Naive B cell (primary cell): ENCODE measurements around the gene LRRC32. TPM values are rescaled to one million over a fixed set of nuclear protein-coding genes. Genes with fewer than 3 reads are reported as not detected.
A peak's percentile ranks its signal among the peaks of the same experiment; 100 is the strongest.
"Not testable (repeated sequence)": the region's sequence is repeated elsewhere in the genome, so short reads cannot be mapped to it uniquely, and the experiment has no call there.

Source experiments
- ATAC-seq, 2 donors: fragments of 150-1000 bp; cut with Tn5 transposase; 2 replicates each; pipeline ENCODE4 v1.10.0; 2021; ENCODE audit warnings: low read depth in 2 of 2, mild to moderate bottlenecking in 2 of 2, moderate library complexity in 2 of 2
- DNase-seq: peaks from one replicate; pipeline ENCODE4 v3.0.0; 2022
- H3K27ac Mint-ChIP-seq, 6 donors: one replicate each; pipeline ENCODE4 v1.8.0; 2020 to 2022; ENCODE audit warnings: mild to moderate bottlenecking in 6 of 6, mixed read lengths in 6 of 6, moderate library complexity in 5 of 6, inconsistent platforms in 2 of 6
- H3K27me3 Mint-ChIP-seq, 3 donors: one replicate each; pipeline ENCODE4 v1.8.0; 2021 to 2022; ENCODE audit warnings: mixed read lengths in 3 of 3, mild to moderate bottlenecking in 1 of 3
- H3K36me3 Mint-ChIP-seq, 2 donors: one replicate each; pipeline ENCODE4 v1.8.0; 2020 to 2022; ENCODE audit warnings: mixed read lengths in 2 of 2, inconsistent platforms in 1 of 2, mild to moderate bottlenecking in 1 of 2
- H3K4me1 Mint-ChIP-seq, 3 donors: one replicate each; pipeline ENCODE4 v1.8.0; 2020 to 2022; ENCODE audit warnings: mixed read lengths in 3 of 3, inconsistent platforms in 1 of 3, mild to moderate bottlenecking in 1 of 3, moderate library complexity in 1 of 3
- H3K4me3 Mint-ChIP-seq, 8 donors: one replicate each; pipeline ENCODE4 v1.8.0; 2020 to 2022; ENCODE audit warnings: mild to moderate bottlenecking in 8 of 8, mixed read lengths in 8 of 8, moderate library complexity in 8 of 8, inconsistent platforms in 2 of 8
- H3K9me3 Mint-ChIP-seq, 7 donors: one replicate each; pipeline ENCODE4 v1.8.0; 2020 to 2022; ENCODE audit warnings: mixed read lengths in 7 of 7, mild to moderate bottlenecking in 5 of 7, inconsistent platforms in 2 of 7, moderate library complexity in 1 of 7
- polyA plus RNA-seq, 6 donors: library from polyadenylated mRNA; unstranded; fragments of 300-500 nt; fragmentation: Illumina TruSeq; gene quantifications; one replicate each; pipeline ENCODE4 v1.2.3, GENCODE V29; 2021; ENCODE audit warnings: low read depth in 6 of 6

Gene LRRC32
- polyA plus RNA-seq, 6 donors from 2014 or later = 0.13 to 1.9 TPM; not detected in 4

- Mint-ChIP-seq H3K9me3 (peaks cover 1 to 17% (median 14%) of the 10 kb centered on the region in 7 donors), H3K4me3 (peak overlapping the region in 1 of 8 donors; percentile 56), H3K4me1 (peaks cover 40 to 57% (median 44%) of the 10 kb centered on the region in 3 donors), H3K36me3 (peaks cover 6 to 16% of the 10 kb centered on the region in 2 donors), H3K27ac (peak overlapping the region in 5 of 6 donors; percentile 1 to 90 (median 70)), H3K27me3 (peaks cover 23 to 55% (median 52%) of the 10 kb centered on the region in 3 donors)
- no peak for DNase-seq
- no peak for ATAC-seq
Observed at GRCh38 chr11:76622493-76623094, 48.0 kb downstream of the LRRC32 start.

DNA sequence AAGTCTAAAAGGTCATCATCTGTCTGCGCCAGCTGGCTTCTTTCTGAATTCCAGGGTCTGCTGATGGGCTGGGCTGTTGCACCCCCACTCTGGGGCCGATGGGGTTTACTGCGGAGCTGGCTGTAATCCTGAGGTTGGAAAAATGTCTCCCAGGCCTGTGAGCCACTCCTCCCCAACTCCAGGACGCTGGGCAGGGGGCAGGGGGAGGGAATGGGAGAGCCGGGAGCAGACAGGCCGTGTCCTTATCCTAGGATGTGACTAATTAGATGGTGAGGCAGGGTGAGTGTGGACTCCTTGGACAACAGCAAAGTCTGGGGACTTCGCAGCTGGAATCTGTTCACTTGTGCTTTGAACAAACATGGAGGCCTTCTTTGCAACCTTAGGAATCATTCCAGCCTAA is 48.7 kb downstream of the LRRC32 start:
- H3K9me3 Mint-ChIP-seq = peaks cover 1 to 17% (median 14%) of the 10 kb centered on the region in 7 donors
- H3K27me3 Mint-ChIP-seq = peaks cover 28 to 61% (median 59%) of the 10 kb centered on the region in 3 donors
- ATAC-seq = no peak
- H3K4me1 Mint-ChIP-seq = peaks cover 32 to 50% (median 38%) of the 10 kb centered on the region in 3 donors
- no peak for DNase-seq
- H3K4me3 Mint-ChIP-seq = no peak overlapping the region
- peaks cover 6 to 16% of the 10 kb centered on the region in 2 donors for H3K36me3 Mint-ChIP-seq
- peak overlapping the region in 2 of 6 donors; percentile 60 to 78 for H3K27ac Mint-ChIP-seq

GRCh38 chr11:76621466-76621865 is 49.1 kb downstream of the LRRC32 start:
- H3K27ac Mint-ChIP-seq = peak overlapping the region in 1 of 6 donors; percentile 26
- no peak overlapping the region for H3K4me3 Mint-ChIP-seq
- no peak for DNase-seq
- H3K4me1 Mint-ChIP-seq = peaks cover 28 to 50% (median 37%) of the 10 kb centered on the region in 3 donors
- H3K36me3 Mint-ChIP-seq = peaks cover 6 to 16% of the 10 kb centered on the region in 2 donors
- ATAC-seq = no peak
- H3K27me3 Mint-ChIP-seq = peaks cover 31 to 65% (median 63%) of the 10 kb centered on the region in 3 donors
- H3K9me3 Mint-ChIP-seq = peaks cover 1 to 17% (median 14%) of the 10 kb centered on the region in 7 donors

DNA sequence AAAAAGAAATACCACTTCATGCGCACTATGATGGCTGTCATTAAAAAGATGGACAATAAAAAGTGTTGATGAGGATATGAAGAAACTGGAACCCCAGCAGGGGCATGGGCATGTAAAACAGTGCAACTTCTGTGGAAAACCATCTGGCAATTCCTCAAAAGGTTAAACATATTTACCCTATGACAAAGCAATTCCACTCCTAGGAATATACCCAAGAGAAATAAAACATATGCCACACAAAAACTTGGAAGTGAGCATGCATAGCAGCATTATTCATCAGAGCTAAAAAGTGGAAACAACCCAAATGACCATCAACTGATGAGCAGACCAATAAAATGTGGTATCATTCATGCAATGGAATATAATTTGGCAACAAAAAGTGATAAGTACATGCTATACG is 50.1 kb downstream of the LRRC32 start:
- H3K4me1 Mint-ChIP-seq = peaks cover 18 to 46% (median 29%) of the 10 kb centered on the region in 3 donors
- peaks cover 1 to 14% (median 10%) of the 10 kb centered on the region in 7 donors for H3K9me3 Mint-ChIP-seq
- peaks cover 36 to 72% (median 69%) of the 10 kb centered on the region in 3 donors for H3K27me3 Mint-ChIP-seq
- ATAC-seq (no peak), DNase-seq (no peak)
- H3K4me3 Mint-ChIP-seq = no peak overlapping the region
- H3K36me3 Mint-ChIP-seq = peaks cover 3 to 12% of the 10 kb centered on the region in 2 donors
- peak overlapping the region in 1 of 6 donors; percentile 88 for H3K27ac Mint-ChIP-seq

DNA sequence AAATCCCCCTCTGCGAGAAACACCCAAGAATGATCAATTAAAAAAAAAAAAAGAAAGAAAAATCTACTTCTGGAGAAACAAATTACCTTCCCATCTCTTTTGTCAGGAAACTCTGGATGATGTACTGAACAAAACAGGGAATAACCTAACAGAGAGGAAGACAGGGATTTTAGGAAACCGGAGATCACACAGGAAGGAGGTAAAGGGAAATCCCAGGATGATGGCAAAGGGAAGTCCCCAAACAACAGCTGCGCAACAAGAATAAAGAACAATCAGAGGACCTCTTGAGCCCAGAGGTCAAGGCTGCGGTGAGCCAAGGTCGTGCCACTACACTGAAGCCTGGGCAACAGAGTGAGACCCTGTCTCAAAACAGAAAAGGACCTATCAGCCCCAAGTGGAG is 50.7 kb downstream of the LRRC32 start:
- DNase-seq, H3K36me3 Mint-ChIP-seq, ATAC-seq, H3K4me3 Mint-ChIP-seq, H3K27ac Mint-ChIP-seq: not testable (repeated sequence)
- H3K9me3 Mint-ChIP-seq = peaks cover 1 to 10% (median 8%) of the 10 kb centered on the region in 7 donors
- H3K4me1 Mint-ChIP-seq = peaks cover 15 to 41% (median 28%) of the 10 kb centered on the region in 3 donors
- peaks cover 33 to 71% (median 67%) of the 10 kb centered on the region in 3 donors for H3K27me3 Mint-ChIP-seq

GRCh38 chr11:76617553-76618265 is 52.8 kb downstream of the LRRC32 start:
- peaks cover 0 to 8% of the 10 kb centered on the region in 2 donors for H3K36me3 Mint-ChIP-seq
- no peak for ATAC-seq

DNA sequence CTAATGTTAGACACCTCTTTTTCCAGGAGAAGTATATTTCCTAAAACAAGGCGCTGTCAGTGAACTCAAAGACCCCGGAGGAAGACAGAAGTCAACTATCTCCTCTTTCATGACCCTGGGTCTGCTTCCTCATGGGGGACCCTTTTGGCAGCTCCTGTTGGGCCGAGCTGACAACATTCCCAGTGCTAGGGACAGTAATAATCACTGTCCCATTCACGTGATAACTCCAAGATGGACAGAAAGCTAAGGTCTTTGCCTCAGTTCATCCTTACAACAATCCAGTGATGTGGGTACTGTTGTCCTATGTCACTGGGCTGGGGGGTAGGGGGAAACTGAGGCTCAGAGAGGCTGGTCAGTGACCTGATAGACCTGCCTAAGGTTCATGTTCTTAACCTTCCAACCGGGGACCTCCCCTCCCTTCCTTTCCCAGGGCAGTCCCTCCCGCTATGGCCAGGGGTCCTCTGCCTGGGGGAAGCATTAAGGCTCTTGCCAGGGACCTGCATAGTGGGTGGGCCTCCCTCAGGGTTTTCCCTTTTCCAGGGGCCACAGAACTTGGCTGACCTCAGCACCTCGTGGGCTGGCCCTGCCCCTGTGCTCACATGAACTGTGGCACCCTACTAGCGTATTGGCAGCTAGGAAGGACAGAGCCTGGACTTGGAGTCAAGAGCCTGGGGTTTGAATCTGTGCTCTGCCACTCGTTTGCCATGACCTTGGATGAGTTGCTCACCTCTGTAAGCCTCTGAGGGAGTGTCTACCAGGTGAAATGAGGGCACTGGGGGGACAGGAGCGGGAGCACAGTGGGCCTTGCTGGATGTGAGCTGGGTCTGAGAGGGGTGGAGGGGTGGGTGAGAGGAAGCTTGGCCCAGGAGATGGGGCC is 53.6 kb downstream of the LRRC32 start:
- H3K4me3 Mint-ChIP-seq = no peak overlapping the region
- DNase-seq (no peak), ATAC-seq (no peak)
- H3K27me3 Mint-ChIP-seq = peaks cover 31 to 54% (median 53%) of the 10 kb centered on the region in 3 donors
- peak overlapping the region in 4 of 6 donors; percentile 57 to 90 (median 68) for H3K27ac Mint-ChIP-seq
- H3K4me1 Mint-ChIP-seq = peaks cover 0 to 21% (median 9%) of the 10 kb centered on the region in 3 donors
- peaks cover 0 to 8% of the 10 kb centered on the region in 2 donors for H3K36me3 Mint-ChIP-seq
- peaks cover 1 to 10% (median 8%) of the 10 kb centered on the region in 7 donors for H3K9me3 Mint-ChIP-seq

More at GRCh38 chr11:76617553-76618265, 52.8 kb downstream of the LRRC32 start:
- DNase-seq = no peak
- Mint-ChIP-seq H3K9me3 (peaks cover 1 to 10% (median 8%) of the 10 kb centered on the region in 7 donors), H3K27me3 (peaks cover 35 to 61% (median 59%) of the 10 kb centered on the region in 3 donors), H3K27ac (peak overlapping the region in 3 of 6 donors; percentile 6 to 90 (median 78)), H3K4me1 (peaks cover 3 to 29% (median 13%) of the 10 kb centered on the region in 3 donors), H3K4me3 (no peak overlapping the region)

GRCh38 chr11:76615950-76616349 is 54.6 kb downstream of the LRRC32 start:
- Mint-ChIP-seq H3K9me3 (peaks cover 1 to 10% (median 8%) of the 10 kb centered on the region in 7 donors), H3K4me1 (peaks cover 7 to 19% (median 11%) of the 10 kb centered on the region in 3 donors), H3K4me3 (no peak overlapping the region), H3K27me3 (peaks cover 40 to 56% (median 48%) of the 10 kb centered on the region in 3 donors), H3K27ac (peak overlapping the region in 1 of 6 donors; percentile 70), H3K36me3 (peaks cover 0 to 8% of the 10 kb centered on the region in 2 donors)
- no peak for DNase-seq
- ATAC-seq = no peak

DNA sequence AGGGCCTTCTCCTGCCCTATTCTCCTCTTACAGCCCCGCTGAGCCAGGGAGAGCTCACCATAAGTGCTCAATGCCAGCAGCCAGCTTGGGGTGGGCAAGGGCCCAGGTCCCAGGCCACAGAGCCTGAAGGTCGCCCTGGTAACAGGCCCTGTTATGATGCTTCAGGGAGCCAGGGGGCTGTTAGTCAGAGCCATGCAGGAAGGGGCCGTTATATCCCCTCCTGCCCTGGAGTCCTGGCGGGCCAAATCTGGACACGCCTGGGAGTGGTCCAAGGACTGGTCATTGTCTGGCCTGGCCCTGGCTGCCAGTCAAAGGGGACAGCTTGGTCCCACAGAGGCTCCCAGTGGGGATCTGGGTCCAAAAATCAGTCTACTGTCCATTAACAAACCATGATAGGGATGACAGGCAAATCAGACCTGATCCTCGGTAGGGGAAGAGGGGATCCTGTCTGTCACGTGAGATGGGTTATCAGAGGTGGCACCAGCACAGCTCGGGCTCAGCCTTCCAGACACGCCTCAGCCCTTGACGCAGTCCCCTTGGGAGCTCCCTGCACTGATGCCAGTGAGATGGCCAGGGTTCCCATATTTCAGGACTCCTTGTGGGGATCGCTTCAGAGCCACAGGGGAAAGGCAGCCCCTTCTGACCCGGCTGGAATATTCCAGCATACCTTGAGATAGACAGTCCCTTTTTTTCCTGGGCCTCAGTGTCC is 55.9 kb downstream of the LRRC32 start:
- ATAC-seq = no peak

DNA sequence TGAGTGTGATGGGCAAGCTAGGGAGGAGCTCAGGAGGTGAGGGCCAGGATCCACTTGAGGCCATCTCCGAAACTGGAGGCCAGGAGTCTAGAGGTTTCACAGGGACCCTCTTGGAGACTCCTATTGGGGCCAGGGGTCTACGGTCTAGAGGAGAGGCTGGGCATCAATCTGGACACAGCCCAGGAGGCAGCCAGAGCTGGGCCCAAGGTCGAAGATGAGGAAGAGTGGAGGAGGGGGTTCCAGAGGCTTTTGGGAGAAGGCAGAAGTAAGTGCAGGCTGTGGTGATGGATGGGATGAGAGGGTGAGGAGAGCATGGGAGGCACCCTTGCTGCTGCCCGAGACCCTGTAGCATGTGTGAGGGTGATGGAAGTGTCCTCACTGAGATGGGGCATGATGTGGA is 56.6 kb downstream of the LRRC32 start:
- peaks cover 43 to 56% (median 44%) of the 10 kb centered on the region in 3 donors for H3K27me3 Mint-ChIP-seq
- H3K27ac Mint-ChIP-seq = peak overlapping the region in 4 of 6 donors; percentile 36 to 67 (median 50)
- peaks cover 13 to 25% (median 14%) of the 10 kb centered on the region in 3 donors for H3K4me1 Mint-ChIP-seq
- DNase-seq = no peak
- H3K36me3 Mint-ChIP-seq = peaks cover 0 to 8% of the 10 kb centered on the region in 2 donors
- peaks cover 1 to 9% (median 7%) of the 10 kb centered on the region in 7 donors for H3K9me3 Mint-ChIP-seq
- no peak overlapping the region for H3K4me3 Mint-ChIP-seq
- no peak for ATAC-seq

More for the DNA sequence above, 55.9 kb downstream of the LRRC32 start:
- Mint-ChIP-seq H3K27me3 (peaks cover 43 to 55% (median 44%) of the 10 kb centered on the region in 3 donors), H3K9me3 (peaks cover 1 to 10% (median 8%) of the 10 kb centered on the region in 7 donors), H3K4me1 (peaks cover 13 to 25% (median 14%) of the 10 kb centered on the region in 3 donors), H3K27ac (peak overlapping the region in 1 of 6 donors; percentile 67), H3K4me3 (no peak overlapping the region), H3K36me3 (peaks cover 0 to 8% of the 10 kb centered on the region in 2 donors)
- DNase-seq = no peak

- ATAC-seq (no peak), DNase-seq (no peak)
- H3K27ac Mint-ChIP-seq = no peak overlapping the region
- H3K4me3 Mint-ChIP-seq = no peak overlapping the region
- H3K27me3 Mint-ChIP-seq = peaks cover 29 to 55% (median 35%) of the 10 kb centered on the region in 3 donors
- H3K9me3 Mint-ChIP-seq = peaks cover 0 to 2% (median 0%) of the 10 kb centered on the region in 7 donors
- H3K36me3 Mint-ChIP-seq = no peaks in the 10 kb centered on the region
- peaks cover 13 to 34% (median 22%) of the 10 kb centered on the region in 3 donors for H3K4me1 Mint-ChIP-seq
Observed at GRCh38 chr11:76612226-76612625, 58.3 kb downstream of the LRRC32 start.

- Mint-ChIP-seq H3K9me3 (peaks cover 0 to 2% (median 0%) of the 10 kb centered on the region in 7 donors), H3K27me3 (peaks cover 28 to 43% (median 34%) of the 10 kb centered on the region in 3 donors), H3K4me3 (peak overlapping the region in 1 of 8 donors; percentile 65), H3K36me3 (no peaks in the 10 kb centered on the region), H3K27ac (peak overlapping the region in 2 of 6 donors; percentile 29 to 52), H3K4me1 (peaks cover 18 to 38% (median 34%) of the 10 kb centered on the region in 3 donors)
- ATAC-seq (peak; percentile 89 to 90), DNase-seq (no peak)
Observed at GRCh38 chr11:76610871-76611475, 59.6 kb downstream of the LRRC32 start.
